Endothelial cell (in vitro differentiated cells): ENCODE results near the gene PPP1CC. TPM values are rescaled to one million over a fixed set of nuclear protein-coding genes. Genes with fewer than 3 reads are reported as not detected.
"Not testable (repeated sequence)": the region's sequence is repeated elsewhere in the genome, so short reads cannot be mapped to it uniquely, and the experiment has no call there.

Experiments used
- DNase-seq: peaks from one replicate; pipeline ENCODE4 v3.0.0; 2021; ENCODE audit warnings: low spot score
- H3K27ac Mint-ChIP-seq: one replicate; pipeline ENCODE4 v1.8.0; 2021; ENCODE audit warnings: mixed read lengths, inconsistent platforms; ENCODE audit not compliant: unreplicated experiment
- H3K27me3 Mint-ChIP-seq: one replicate; pipeline ENCODE4 v1.8.0; 2021; ENCODE audit warnings: mild to moderate bottlenecking, moderate library complexity, mixed read lengths, inconsistent platforms; ENCODE audit not compliant: unreplicated experiment
- H3K36me3 Mint-ChIP-seq: one replicate; pipeline ENCODE4 v1.8.0; 2021; ENCODE audit warnings: mild to moderate bottlenecking, low read depth, mixed read lengths, inconsistent platforms; ENCODE audit not compliant: unreplicated experiment
- H3K4me1 Mint-ChIP-seq: one replicate; pipeline ENCODE4 v1.8.0; 2021; ENCODE audit warnings: mild to moderate bottlenecking, mixed read lengths, inconsistent platforms; ENCODE audit not compliant: unreplicated experiment
- H3K4me3 Mint-ChIP-seq: one replicate; pipeline ENCODE4 v1.8.0; 2021; ENCODE audit warnings: mild to moderate bottlenecking, mixed read lengths, inconsistent platforms; ENCODE audit not compliant: unreplicated experiment
- H3K9me3 Mint-ChIP-seq: one replicate; pipeline ENCODE4 v1.8.0; 2021; ENCODE audit warnings: mixed read lengths, inconsistent platforms; ENCODE audit not compliant: unreplicated experiment
- total RNA-seq: library from RNA; stranded (reverse); fragmentation: NEBNext Ultra II Directional; extraction: Animal tissue kit (Norgen Biotek cat#: 25700); gene quantifications from one replicate; pipeline ENCODE4 v1.2.1, GENCODE V29; 2021; ENCODE audit not compliant: unreplicated experiment
- TF ChIP-seq, protein P1 (sequence below): fragments of 200-600 bp; sonication (generic); IDR thresholded peaks from one replicate; pipeline ENCODE4 v1.5.0; 2021; ENCODE audit warnings: antibody characterized with exemption; ENCODE audit not compliant: unreplicated experiment

PPP1CC gene
- total RNA-seq, 1 donor from 2014 or later: 152 TPM

DNA sequence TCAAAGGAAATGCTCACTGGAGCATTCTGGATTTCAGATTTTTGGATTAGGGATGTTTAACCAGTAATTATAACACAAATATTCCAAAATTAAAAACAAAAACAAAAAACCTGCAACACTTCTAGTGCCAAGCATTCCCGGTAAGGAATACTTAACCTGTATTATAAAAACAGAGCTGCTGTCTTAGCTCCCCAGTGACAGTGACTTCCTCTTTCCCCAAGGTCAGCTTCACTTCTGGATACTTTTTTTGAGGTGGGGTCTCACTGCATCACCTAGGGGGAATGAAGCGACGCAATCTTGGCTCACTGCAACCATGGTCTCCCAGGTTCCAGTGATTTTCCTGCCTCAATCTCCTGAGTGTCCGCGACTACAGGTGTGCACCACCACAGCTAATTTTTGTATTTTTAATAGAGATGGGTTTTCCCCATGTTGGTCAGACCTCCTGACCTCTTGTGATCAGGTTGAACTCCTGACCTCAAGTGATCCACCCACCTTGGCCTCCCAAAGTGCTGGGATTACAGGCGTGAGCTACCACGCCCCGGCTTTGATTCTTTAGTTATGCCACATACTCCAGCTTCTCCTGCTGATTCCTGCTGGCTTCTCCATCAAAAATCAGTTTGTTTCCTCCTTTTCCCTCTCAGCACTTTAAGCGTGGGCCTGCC lies 15.9 kb downstream of the PPP1CC start:
- Mint-ChIP-seq H3K36me3 (peaks cover 25% of the 10 kb centered on the region), H3K27me3 (no peaks in the 10 kb centered on the region), H3K27ac (no peak overlapping the region)

DNA sequence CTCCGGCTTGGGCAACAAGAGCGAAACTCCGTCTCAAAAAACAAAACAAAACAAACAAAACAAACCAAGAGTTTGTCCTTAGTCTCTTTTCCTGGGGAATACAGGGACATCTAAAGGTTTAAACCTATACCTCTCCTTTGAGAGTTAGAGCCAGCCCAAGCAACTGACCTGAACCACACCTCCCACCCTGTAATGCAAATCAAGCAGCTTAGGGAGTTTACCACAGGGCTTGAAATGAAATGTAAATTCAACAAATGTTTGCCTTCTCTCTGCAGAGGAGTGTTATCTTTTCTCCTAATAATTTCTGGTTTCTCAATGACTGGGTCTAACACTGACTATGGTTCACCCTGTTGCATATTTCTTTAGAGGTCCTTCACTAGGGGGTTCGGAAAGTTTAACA lies 16.7 kb downstream of the PPP1CC start:
- Mint-ChIP-seq H3K4me3 (peak overlapping the region; percentile 35), H3K36me3 (peaks cover 31% of the 10 kb centered on the region), H3K9me3 (no peaks in the 10 kb centered on the region), H3K27ac (peak overlapping the region; percentile 54), H3K4me1 (peaks cover 3% of the 10 kb centered on the region), H3K27me3 (no peaks in the 10 kb centered on the region)
- no peak for DNase-seq
- TF ChIP-seq, protein P1, sequence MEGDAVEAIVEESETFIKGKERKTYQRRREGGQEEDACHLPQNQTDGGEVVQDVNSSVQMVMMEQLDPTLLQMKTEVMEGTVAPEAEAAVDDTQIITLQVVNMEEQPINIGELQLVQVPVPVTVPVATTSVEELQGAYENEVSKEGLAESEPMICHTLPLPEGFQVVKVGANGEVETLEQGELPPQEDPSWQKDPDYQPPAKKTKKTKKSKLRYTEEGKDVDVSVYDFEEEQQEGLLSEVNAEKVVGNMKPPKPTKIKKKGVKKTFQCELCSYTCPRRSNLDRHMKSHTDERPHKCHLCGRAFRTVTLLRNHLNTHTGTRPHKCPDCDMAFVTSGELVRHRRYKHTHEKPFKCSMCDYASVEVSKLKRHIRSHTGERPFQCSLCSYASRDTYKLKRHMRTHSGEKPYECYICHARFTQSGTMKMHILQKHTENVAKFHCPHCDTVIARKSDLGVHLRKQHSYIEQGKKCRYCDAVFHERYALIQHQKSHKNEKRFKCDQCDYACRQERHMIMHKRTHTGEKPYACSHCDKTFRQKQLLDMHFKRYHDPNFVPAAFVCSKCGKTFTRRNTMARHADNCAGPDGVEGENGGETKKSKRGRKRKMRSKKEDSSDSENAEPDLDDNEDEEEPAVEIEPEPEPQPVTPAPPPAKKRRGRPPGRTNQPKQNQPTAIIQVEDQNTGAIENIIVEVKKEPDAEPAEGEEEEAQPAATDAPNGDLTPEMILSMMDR: no peak

More for the DNA sequence above, 15.9 kb downstream of the PPP1CC start:
- TF ChIP-seq, protein P1: no peak
- H3K4me3 Mint-ChIP-seq: no peak overlapping the region
- no peaks in the 10 kb centered on the region for H3K9me3 Mint-ChIP-seq
- H3K4me1 Mint-ChIP-seq: peaks cover 3% of the 10 kb centered on the region
- DNase-seq: no peak

DNA sequence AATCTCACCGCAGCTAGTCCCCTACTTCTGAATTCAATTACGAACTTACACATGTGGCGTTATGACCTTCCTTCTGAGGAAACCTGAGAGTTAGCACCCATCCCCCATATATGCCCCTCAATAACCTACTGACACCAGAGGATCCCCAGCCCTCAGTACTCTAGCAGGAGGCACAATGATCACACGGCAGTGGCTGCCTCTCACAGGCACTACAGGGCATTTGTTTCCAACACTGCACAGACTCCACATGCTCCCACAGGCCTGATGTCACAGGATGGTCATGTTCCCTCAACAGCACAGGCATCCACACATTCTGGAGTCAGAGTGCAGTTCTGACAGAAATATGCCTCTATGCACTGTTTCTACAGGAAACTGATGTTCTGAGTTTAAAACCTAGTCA lies 17.4 kb downstream of the PPP1CC start:
- TF ChIP-seq, protein P1: no peak
- Mint-ChIP-seq H3K9me3 (no peaks in the 10 kb centered on the region), H3K4me3 (no peak overlapping the region), H3K4me1 (peaks cover 3% of the 10 kb centered on the region), H3K36me3 (peaks cover 36% of the 10 kb centered on the region), H3K27me3 (no peaks in the 10 kb centered on the region), H3K27ac (no peak overlapping the region)
- DNase-seq: no peak

DNA sequence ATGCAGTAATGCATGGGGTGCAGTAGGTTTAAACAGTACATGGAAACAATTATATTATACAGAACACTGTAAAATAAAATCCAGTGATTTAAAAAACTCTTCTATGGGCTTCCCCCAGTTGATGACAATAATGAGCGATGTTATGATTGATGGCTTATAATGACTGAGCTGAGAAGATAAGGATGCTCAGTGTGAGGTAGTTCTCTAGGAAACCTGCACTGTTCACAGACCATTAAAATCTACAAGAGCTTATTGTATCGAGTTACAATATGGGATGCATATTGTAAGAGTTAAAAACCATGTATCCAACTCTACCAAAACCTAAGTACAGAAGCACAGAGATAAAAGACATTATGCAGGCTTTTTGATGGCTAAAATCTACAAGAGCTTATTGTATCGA lies 19.8 kb downstream of the PPP1CC start:
- H3K36me3 Mint-ChIP-seq: peaks cover 34% of the 10 kb centered on the region
- H3K27me3 Mint-ChIP-seq, H3K4me1 Mint-ChIP-seq, H3K9me3 Mint-ChIP-seq, H3K27ac Mint-ChIP-seq, H3K4me3 Mint-ChIP-seq, DNase-seq: not testable (repeated sequence)

DNA sequence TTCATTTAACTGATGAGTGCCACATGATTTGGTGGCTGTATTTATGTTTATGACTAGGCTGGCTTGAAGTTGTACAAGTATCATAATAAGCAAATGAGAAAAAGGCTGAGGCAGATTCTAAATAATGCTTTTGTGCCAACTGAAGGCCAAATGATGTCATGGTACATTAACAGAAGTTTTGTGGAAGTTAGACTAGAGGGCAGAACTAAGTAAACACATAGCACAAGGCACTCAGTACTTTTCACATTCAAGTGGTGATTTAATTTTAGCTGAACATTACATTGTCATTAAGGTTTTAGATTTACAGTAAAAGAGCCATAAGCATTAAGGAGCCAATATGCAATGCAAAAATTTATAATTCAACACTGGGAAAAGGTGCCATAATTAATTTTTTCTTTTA lies 21.1 kb downstream of the PPP1CC start:
- no peaks in the 10 kb centered on the region for H3K9me3 Mint-ChIP-seq
- no peak for DNase-seq
- no peak overlapping the region for H3K4me3 Mint-ChIP-seq
- no peak overlapping the region for H3K27ac Mint-ChIP-seq
- peaks cover 37% of the 10 kb centered on the region for H3K36me3 Mint-ChIP-seq
- H3K27me3 Mint-ChIP-seq: no peaks in the 10 kb centered on the region
- peaks cover 3% of the 10 kb centered on the region for H3K4me1 Mint-ChIP-seq
- TF ChIP-seq, protein P1: no peak
